HFFc6 (cell line): ENCODE measurements around the gene TMEM14A. TPM values are rescaled to one million over a fixed set of nuclear protein-coding genes. Genes with fewer than 3 reads are reported as not detected.

Source experiments
- DNase-seq: peaks from one replicate; pipeline ENCODE4 v3.0.0-alpha.2; 2018
- H3K27ac Mint-ChIP-seq: 2 replicates; pipeline ENCODE4 v1.8.0; 2020; ENCODE audit warnings: mild to moderate bottlenecking, mixed read lengths
- H3K27me3 Mint-ChIP-seq: 2 replicates; pipeline ENCODE4 v1.8.0; 2021; ENCODE audit warnings: mild to moderate bottlenecking, moderate library complexity, mixed read lengths; ENCODE audit not compliant: insufficient read depth
- H3K36me3 Mint-ChIP-seq: 2 replicates; pipeline ENCODE4 v1.8.0; 2021; ENCODE audit warnings: low read depth, mixed read lengths
- H3K4me1 Mint-ChIP-seq: 2 replicates; pipeline ENCODE4 v1.8.0; 2020; ENCODE audit warnings: low read depth, mixed read lengths
- H3K4me3 Mint-ChIP-seq: 2 replicates; pipeline ENCODE4 v1.8.0; 2020; ENCODE audit warnings: mild to moderate bottlenecking, moderate library complexity, mixed read lengths
- H3K9me3 Mint-ChIP-seq: 2 replicates; pipeline ENCODE4 v1.8.0; 2020; ENCODE audit warnings: mild to moderate bottlenecking, mixed read lengths
- CTCF ChIP-seq: fragments of 200-600 bp; sonication (generic); IDR thresholded peaks from 2 replicates; pipeline ENCODE4 v1.5.0; 2021; ENCODE audit warnings: antibody characterized with exemption, mild to moderate bottlenecking
- total RNA-seq, 6 experiments: library from RNA; stranded (reverse); fragmentation: NEBNext Ultra II Directional; extraction: Animal tissue kit (Norgen Biotek cat#: 25700); gene quantifications; 2 replicates in 1 of 6; 3 replicates in 5 of 6; pipeline ENCODE4 v1.2.3, GENCODE V29; 2021

Gene TMEM14A
- total RNA-seq, 6 experiments from 2014 or later = 36.3 to 48.0 (median 45.0) TPM

GRCh38 chr6:52724406-52725121 is 53.7 kb downstream of the TMEM14A start:
- Mint-ChIP-seq H3K4me3 (peak overlapping the region; percentile 19), H3K4me1 (peaks cover 34% of the 10 kb centered on the region), H3K27me3 (no peaks in the 10 kb centered on the region; the same call in 1 of the 2 replicates), H3K36me3 (no peaks in the 10 kb centered on the region), H3K9me3 (no peaks in the 10 kb centered on the region), H3K27ac (peak overlapping the region; percentile 62)
- peak; percentile 62 for DNase-seq
- peak; percentile 84 for TF ChIP-seq CTCF

DNA sequence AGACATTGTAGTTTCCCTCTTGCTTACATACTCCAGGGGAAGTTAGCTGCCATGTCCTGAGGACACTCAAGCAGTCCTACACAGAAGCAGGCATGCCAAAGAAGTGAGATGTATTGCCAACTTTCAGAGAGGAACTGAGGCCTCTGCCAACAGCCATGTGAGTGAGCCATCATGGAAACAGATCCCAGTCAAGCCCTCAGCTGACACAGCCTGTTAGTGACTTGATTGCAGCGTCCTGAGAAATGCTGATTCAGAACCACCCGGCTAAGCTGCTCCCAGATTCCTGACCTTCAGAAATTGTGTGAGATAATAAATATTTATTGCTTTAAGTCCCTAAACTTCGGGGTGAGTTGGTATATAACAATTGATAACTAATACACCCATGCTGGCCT is 54.2 kb downstream of the TMEM14A start:
- H3K27ac Mint-ChIP-seq = peak overlapping the region; percentile 62
- H3K4me1 Mint-ChIP-seq = peaks cover 34% of the 10 kb centered on the region
- no peak for TF ChIP-seq CTCF
- H3K27me3 Mint-ChIP-seq = no peaks in the 10 kb centered on the region; the same call in 1 of the 2 replicates
- peak; percentile 10 for DNase-seq
- no peaks in the 10 kb centered on the region for H3K9me3 Mint-ChIP-seq
- H3K4me3 Mint-ChIP-seq = peak overlapping the region; percentile 19
- H3K36me3 Mint-ChIP-seq = no peaks in the 10 kb centered on the region

DNA sequence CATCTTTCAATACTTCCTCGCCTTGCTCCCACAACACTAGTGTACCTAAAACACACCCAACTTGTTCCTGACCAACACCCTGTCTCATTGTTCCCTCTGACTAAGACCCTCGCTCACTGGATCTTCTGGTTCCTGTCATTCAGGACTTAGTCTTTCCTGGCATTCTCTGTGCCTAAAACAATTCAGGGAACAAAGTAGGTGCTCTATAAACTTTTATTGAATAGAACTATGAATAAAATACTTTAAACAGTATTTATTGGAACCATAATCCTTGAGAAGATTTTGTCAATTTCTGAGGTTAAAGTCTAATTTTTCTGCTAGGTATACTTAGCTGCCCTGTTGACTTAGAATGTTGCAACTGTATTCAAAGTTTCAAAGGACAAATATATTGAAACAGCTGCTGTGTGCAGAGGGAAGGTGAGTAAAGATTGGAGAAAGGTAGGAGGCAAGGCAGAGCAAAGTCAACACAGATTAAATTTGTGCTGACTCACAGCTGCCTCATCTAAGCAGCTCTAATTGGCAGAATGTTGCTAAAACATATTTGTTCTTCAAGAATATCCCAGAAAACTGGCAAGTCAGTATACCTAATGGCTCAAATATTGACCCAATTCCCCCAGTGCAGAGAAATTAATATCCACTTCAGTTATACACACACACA is 54.8 kb downstream of the TMEM14A start:
- DNase-seq = peak; percentile 27
- no peaks in the 10 kb centered on the region for H3K36me3 Mint-ChIP-seq
- H3K27ac Mint-ChIP-seq = peak overlapping the region; percentile 62
- H3K27me3 Mint-ChIP-seq = no peaks in the 10 kb centered on the region; the same call in 1 of the 2 replicates
- no peak for TF ChIP-seq CTCF
- peaks cover 34% of the 10 kb centered on the region for H3K4me1 Mint-ChIP-seq
- no peaks in the 10 kb centered on the region for H3K9me3 Mint-ChIP-seq
- H3K4me3 Mint-ChIP-seq = no peak overlapping the region

- Mint-ChIP-seq H3K9me3 (no peaks in the 10 kb centered on the region), H3K4me3 (no peak overlapping the region), H3K4me1 (peaks cover 34% of the 10 kb centered on the region), H3K27me3 (no peaks in the 10 kb centered on the region; the same call in 1 of the 2 replicates), H3K27ac (peak overlapping the region; percentile 62), H3K36me3 (no peaks in the 10 kb centered on the region)
- no peak for DNase-seq
- TF ChIP-seq CTCF = no peak
Measured at GRCh38 chr6:52726193-52726542, 55.3 kb downstream of the TMEM14A start.

DNA sequence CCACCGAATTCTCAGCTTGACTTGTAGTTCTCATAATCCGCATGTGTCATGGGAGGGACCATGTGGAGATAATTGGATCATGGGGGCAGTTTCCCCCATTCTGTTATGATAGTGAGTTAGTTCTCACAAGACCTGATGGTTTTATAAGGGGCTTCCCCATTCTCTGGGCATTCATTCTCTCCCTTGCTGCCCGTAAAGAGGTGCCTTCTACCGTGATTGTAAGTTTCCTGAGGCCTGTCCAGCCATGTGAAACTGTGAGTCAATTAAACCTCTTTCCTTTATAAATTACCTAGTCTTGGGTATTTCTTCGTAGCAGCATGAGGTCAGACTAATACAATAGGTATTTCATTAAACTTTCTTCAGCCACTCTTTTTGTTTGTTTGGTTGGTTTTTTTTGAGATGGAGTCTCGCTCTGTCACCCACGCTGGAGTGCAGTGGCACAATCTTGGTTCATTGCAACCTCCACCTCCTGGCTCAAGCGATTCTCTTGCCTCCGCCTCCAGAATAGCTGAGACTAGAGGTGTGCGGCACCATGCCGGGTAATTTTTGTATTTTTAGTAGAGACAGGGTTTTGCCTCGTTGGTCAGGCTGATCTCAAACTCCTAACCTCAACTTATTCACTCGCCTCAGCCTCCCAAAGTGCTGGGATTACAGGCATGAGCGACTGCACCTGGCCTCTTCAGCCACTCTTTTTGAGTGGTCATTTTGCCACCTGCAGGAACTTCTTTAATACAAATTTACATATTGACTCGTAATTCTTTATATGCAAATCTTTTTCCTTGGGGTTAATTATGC is 56.0 kb downstream of the TMEM14A start:
- Mint-ChIP-seq H3K36me3 (no peaks in the 10 kb centered on the region), H3K4me3 (no peak overlapping the region), H3K9me3 (no peaks in the 10 kb centered on the region), H3K27ac (no peak overlapping the region), H3K4me1 (peaks cover 34% of the 10 kb centered on the region), H3K27me3 (no peaks in the 10 kb centered on the region; the same call in 1 of the 2 replicates)
- no peak for DNase-seq
- no peak for TF ChIP-seq CTCF
